Measurements from ENCODE around the gene NBEA.
"Not testable (repeated sequence)": the region's sequence is repeated elsewhere in the genome, so short reads cannot be mapped to it uniquely, and the experiment has no call there.

NBEA gene

GRCh38 chr13:35388441-35389355, 446.6 kb downstream of the NBEA start:
- DNase-seq (ENCODE audit: low spot score), result no peak

DNA sequence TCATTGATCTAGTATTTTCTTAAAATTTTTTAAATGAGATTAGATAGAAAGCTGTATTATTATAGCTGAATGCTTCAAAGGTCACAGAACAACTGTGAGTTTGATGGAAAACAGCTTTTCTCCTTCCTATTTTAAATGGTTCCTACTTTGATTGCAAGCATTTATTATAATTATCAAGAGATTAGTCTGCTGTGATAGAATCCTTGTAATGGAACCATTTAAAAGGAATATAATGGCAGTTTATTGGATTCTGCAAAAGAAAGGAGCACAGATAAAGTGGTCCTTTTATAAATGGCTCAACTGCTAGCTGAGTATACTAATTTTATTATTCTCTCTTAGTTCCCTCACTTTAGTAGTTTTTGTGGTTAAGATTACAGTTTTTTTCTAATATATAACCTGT, 447.5 kb downstream of the NBEA start:
- no peak for DNase-seq (ENCODE audit: low spot score)

- no peak for DNase-seq (ENCODE audit: low spot score)
These were observed 450.7 kb downstream of the NBEA start for GRCh38 chr13:35392768-35393167.

DNA sequence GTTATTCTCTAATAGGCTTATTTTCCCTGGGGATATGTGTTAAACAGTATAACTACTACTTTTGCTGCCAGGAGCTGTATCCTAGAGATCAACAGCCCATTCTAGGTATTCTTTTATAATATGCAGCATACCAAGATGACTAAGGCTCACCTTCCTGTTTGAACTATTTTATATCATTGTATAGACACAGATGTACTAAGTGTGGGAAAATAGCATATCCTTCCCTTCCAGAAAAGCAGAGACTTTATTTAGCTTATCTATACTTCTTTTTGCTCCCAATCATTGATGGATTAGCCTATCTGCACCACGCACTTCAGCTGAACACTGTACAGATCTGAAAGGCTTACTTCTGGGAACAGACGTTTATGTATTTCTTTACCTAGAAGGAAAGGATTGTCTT, 451.8 kb downstream of the NBEA start:
- no peak for DNase-seq (ENCODE audit: low spot score)

- not testable (repeated sequence) for DNase-seq (ENCODE audit: low spot score)
These were observed 466.2 kb downstream of the NBEA start for GRCh38 chr13:35408285-35408684.

- DNase-seq (ENCODE audit: low spot score), result no peak
These were observed 469.1 kb downstream of the NBEA start for GRCh38 chr13:35411059-35411744.

DNA sequence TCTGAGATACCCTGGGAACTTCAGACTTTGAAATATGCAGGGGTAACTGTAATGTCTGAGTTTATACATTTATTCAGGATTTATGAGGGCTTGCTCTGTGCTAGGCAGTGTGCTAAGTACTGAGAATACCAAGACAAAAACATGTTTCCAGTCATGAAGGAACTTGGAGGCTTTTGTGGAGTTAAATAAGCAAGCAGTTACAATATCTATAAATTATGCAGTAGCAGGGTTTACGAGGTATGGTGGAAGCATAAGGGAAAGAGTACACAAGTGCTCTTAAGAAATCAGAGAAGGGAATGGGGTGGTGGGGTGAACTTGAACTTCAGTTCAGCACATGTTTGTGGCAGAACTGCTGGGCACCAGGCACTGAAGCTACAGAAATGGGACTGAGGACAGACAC, 506.4 kb downstream of the NBEA start:
- DNase-seq (ENCODE audit: low spot score), result no peak

GRCh38 chr13:35449821-35450220, 507.8 kb downstream of the NBEA start:
- DNase-seq (ENCODE audit: low spot score), result no peak

- no peak for DNase-seq (ENCODE audit: low spot score)
These were observed 513.0 kb downstream of the NBEA start for GRCh38 chr13:35455022-35455421.

DNA sequence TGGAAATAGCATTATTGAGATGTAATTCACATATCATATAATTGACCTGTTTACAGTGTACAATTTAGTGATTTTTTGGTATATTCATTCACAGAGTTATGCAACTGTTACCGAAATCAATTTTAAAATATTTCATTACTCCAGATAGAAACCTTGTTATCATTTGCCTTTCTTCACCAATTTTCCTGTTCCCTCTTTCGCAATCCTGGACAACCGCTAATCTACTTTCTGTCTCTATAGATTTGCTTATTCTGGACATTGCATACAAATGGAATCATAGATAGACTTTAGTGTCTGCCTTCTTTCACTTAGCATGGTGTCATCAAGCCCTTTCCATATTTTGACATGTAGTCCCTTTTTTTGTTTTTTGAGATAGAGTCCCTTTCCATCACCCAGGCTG, 515.2 kb downstream of the NBEA start:
- no peak for DNase-seq (ENCODE audit: low spot score)

DNA sequence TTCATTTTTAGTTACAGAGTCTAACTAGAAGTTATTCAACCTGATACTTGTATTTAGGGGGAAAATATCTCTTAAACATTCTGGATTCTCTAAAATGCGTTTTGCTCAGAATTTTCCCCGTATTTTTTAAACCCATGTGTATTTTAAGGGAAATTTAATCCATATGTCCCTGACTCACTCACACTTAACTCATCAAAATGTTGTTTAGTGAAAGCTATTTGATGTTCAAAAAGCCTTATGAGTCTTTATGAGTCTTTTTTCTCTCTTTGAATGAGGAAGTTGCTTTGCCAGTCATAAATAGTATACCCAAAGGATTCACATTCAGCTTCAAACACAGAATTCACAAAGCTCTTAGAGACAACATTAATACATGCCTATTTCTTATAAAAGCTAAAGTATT, 518.0 kb downstream of the NBEA start:
- no peak for DNase-seq (ENCODE audit: low spot score)

DNA sequence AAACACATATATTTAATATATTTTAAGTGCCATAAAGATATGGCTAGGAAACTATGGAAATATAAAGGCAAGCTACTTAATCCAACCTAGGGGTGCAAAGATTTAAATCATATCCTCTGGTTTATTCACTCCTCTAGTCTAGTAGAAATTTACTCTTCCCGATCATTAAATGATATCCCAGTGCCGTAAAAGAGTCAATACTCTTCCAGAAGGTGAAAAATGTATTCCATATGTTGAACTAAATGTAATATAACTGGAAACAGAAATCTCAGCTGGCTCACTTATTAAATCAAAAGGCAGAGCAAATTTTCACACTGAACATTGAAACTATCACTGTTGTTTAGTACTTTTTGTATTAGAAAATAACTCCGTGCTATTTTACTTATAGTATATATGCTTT, 523.3 kb downstream of the NBEA start:
- no peak for DNase-seq (ENCODE audit: low spot score)

- DNase-seq (ENCODE audit: low spot score), result no peak
These were observed 526.1 kb downstream of the NBEA start for GRCh38 chr13:35468195-35468594.

DNA sequence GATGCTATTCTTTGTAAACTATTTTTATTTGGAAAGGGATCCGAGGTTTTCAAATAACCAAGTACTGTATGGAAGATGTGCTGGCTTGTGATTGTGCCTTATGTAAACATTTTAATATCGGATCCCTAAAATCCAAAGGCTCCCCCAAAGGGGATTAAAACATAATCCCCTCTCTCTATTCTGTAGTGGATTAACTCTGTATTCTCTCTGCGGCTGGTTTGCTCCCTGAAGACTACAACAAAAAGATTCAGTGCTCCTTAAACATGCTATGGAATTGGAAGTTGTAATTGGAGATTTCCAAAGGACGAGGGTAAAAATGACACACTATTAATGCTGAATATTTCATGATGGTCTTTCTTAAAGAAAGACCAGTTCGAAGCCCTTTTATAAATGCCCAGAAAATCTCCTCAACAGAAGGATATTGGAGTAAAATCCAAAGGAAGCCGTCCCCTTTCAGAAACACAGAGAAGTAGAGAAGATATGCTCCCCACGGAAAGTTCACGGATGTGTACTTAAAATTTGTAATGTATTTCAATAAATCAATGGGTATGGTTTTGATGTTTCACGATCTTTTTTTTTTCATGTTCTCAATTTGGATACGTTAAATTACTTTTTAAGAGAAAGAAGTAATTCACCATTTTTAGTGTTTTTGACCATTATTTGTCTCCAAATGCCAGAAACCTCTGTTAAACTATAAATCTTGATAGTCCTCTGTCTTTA, 527.9 kb downstream of the NBEA start:
- DNase-seq (ENCODE audit: low spot score), result no peak

GRCh38 chr13:35470671-35471661, 528.9 kb downstream of the NBEA start:
- no peak for DNase-seq (ENCODE audit: low spot score)

DNA sequence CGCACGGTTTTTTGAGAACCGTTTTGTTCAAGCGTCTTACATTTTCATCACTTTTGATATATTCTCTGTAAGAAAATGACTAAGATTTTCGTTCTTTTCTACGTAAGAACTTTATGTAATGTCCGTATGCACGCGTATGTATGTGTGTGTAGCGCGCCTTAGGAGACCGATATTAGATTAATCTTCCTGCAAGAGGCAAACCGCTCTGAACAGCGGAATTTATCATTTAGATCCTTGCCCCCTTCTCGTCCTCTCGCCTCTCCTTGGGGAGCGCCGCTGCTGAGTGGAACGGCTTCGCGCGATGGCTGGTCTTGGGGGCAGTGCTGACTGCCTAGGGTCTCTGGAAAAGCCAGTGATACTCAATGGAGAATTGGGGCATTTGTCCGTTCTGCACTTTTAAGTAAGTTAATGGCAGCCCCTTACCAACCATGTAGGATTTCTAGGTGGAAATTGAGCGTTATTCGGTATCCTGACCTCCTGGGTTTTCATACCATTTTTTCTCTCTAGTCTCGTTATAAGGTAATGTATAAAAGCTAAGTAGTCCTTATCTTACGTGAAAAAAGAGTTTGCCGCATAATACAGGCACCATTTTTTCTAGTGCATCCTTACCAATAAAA, 529.7 kb downstream of the NBEA start:
- no peak for DNase-seq (ENCODE audit: low spot score)

- no peak for DNase-seq (ENCODE audit: low spot score)
These were observed 530.3 kb downstream of the NBEA start for GRCh38 chr13:35472323-35472881.

GRCh38 chr13:35473206-35473775, 531.2 kb downstream of the NBEA start:
- no peak for DNase-seq (ENCODE audit: low spot score)

- no peak for DNase-seq (ENCODE audit: low spot score)
These were observed 531.7 kb downstream of the NBEA start for GRCh38 chr13:35473802-35474201.

GRCh38 chr13:35474496-35475211, 532.6 kb downstream of the NBEA start:
- DNase-seq (ENCODE audit: low spot score), result no peak

Data from putamen (tissue), 1 donor.